Right renal pelvis (tissue), 4 donors: ENCODE results near the gene MOB3A. TPM values are rescaled to one million over a fixed set of nuclear protein-coding genes. Genes with fewer than 3 reads are reported as not detected.

Experiments
- DNase-seq, 4 donors: peaks; one replicate each; pipeline ENCODE4 v3.0.0-alpha.2; 2013; ENCODE audit warnings: low read depth in 4 of 4, low spot score in 3 of 4, missing footprints in 1 of 4
- polyA plus RNA-seq, 4 donors: library from polyadenylated mRNA; unstranded; fragments of 120-200 nt; gene quantifications; one replicate each; pipeline ENCODE4 v1.2.1, GENCODE V29; 2013; ENCODE audit not compliant: insufficient read length in 4 of 4

The MOB3A gene
- polyA plus RNA-seq, 4 donors = 23.4 to 26.8 (median 25.1) TPM

DNA sequence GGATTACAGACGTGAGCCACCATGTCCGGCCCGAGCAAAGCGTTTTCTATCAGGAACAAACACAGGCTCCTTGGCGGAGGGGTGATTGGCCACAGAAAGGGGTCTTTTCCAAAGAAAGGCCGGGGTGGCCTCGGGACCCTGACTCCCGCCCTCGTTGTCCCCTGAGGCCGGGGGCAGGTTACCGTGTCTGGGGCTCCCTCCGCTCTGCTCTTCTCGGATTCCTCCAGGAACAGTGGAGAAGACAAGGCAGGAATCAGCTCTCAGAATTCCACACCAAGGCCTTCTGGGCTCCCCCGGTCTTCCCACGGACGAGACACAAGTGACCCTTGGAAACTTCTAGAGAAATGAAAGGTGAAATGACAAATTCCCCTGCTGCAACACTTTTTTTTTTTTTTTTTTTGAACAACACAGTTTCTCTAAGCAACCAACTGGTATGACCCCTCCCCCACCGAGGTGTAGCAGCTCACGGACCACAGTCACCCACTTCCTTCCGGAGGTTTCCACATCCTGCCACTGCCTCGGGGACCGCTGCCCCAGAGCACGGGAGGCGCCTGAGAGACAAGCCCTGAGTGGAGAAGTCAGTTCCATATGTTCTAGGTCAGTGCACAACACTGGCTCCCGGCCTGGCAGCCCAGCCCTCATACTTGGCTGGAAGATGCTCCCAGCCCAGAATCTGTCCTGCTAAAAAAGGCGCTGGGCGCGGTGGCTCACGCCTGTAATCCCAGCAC is 11.0 kb downstream of the MOB3A start:
- DNase-seq = no peak

DNA sequence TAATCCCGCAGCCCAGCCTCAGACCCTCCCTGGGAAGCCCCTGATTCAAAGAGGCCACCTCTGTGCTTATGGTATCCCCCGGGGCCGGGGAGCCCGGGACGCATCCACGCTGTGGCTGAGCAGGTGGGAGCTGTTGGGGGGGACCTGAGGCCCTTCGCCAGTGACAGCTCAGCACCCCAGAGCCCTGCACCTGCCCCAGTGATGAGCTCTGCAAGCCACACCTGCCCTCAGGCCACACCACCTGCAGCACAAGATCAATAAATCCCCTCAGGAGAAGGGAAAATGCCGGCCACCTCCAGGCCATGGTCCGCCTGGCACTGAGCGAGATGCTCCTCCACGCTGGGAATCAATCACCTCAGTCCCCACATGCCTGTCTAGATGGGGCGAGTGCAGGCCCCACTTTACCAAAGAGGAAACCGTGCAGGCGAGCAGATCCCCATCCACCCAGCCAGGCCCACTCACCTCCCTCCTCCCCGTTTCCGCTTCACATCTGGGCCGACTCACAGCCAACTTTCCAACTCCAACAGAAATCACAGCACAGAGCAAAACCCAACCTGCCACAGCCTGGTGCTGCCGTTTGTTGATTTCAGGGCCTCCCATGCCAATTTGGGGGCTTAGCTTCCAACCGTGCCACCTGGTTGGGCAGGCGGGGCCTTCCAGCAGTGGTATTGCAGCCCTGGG is 12.8 kb downstream of the MOB3A start:
- DNase-seq = no peak

DNA sequence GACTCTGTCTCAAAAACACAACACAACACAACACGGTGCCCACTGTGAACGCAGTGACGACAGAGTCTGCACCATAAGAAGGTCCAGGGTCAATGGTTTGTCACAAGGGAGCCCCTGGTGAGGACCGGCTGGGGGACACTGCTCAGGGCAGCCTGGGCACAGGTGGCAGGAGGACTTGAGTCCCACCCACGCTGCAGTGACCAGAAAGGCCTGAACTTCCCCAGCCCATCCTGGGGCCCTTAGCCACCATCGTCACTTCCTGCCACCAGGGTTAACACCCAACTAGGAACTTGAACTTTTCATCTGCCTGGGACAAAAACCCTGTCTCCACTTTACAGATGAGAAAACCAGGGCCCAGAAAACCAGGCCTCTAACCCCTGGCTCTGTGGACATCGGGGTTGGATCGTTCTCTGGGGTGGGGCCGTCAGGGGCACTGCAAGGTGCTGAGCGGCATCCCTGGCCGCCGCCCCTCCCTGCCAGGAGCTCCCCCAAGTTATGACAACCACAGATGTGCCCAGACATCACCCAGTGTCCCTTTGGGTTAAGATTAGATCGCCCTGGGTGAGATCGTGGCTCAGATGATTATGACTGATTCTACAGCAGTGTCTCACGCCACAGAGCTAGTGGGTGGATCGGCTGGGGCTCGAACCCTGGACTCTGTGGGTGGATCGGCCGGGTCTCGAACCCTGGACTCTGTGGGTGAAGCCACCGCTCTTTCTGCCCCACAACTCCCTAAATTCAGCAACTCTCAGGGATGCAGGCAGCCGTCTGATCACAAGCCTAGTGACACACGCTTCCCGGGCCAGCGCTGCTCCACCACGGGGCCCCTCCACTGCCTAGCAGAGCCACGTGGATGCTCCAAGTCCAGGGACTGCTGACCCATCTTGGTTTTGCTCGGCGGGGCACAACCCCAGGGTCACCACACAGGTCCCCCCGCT is 14.0 kb downstream of the MOB3A start:
- DNase-seq = no peak

DNA sequence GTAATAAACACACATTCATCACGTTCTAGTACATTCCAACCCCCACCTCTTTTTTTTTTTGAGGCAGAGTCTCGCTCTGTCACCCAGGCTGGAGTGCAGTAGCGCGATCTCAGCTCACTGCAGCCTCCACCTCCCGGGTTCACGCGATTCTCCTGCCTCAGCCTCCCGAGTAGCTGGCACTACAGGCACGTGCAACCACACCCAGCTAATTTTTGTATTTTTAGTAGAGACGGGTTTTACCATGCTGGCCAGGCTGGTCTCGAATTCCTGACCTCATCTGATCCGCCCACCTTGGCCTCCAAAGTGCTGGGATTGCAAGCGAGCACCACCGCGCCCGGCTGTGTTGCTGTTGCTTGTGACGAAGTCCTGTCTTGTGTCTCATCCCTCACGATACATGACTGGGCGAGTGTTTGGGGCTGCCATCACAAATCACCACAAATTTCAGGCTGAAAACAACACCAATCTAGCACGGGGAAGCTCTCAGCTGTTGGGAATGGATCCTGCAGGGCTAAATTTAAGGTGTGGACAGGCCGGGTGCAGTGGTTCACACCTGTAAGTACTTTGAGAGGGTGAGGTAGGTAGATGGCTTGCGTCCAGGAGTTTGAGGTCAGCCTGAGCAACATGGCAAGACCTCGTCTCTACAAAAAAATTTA is 15.7 kb downstream of the MOB3A start:
- no peak for DNase-seq

DNA sequence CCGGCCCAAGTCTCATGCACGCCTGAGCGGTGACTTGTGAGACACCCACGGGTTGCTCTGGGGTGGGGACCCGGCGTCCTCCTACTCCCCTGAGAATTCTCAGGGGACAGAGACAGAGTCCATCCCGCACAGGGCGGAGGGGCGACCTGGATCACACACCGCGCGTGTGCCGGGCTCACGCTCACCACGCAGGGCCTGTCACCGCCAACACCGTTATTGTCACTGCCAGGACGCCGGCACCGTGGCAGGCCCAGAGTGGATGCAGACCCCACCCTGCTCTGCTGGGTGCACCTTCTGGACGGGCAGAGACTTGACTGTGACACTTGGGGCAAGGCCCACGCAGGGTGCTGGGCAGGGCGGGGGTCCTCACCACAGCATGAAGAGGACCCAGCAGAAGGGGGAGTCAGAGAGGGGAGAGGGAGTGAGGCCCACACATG is 16.2 kb downstream of the MOB3A start:
- no peak for DNase-seq

DNA sequence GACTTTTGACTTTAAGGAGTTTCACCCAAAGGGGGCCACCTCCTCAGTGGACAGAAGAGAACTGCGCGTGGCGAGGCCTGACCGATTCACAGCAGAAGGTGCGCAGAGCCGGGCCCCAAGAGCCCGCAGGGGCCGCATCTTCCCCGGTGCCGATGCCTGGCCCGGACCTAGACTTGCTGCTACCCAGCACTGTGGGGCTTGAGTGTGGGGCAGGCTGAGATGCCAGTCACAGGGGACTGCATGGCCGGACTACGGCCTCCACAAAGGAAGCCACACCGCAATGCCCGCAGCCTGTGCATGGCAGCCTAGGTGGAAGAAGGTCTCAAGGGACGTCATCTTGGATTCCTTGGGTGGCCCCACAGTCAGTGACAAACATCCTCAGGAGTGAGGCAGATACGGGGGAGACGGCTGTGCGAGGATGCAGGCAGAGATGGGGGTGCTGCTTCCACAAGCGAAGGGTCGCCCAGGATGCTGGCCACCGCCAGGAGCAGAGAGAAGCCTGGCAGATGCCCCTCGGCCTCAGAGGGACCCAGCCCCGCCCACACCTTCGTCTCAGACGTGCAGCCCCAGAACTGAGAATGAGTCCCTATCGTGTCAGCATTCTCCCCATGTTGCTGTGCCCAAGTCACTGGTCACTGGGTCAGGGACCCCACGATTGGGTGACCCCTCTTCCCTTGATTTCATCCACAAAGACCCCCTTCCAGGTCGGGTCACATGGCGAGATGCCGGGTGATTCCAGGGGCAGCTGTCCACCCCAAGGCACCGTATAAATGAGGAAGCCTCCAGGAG is 16.9 kb downstream of the MOB3A start:
- DNase-seq = no peak

DNA sequence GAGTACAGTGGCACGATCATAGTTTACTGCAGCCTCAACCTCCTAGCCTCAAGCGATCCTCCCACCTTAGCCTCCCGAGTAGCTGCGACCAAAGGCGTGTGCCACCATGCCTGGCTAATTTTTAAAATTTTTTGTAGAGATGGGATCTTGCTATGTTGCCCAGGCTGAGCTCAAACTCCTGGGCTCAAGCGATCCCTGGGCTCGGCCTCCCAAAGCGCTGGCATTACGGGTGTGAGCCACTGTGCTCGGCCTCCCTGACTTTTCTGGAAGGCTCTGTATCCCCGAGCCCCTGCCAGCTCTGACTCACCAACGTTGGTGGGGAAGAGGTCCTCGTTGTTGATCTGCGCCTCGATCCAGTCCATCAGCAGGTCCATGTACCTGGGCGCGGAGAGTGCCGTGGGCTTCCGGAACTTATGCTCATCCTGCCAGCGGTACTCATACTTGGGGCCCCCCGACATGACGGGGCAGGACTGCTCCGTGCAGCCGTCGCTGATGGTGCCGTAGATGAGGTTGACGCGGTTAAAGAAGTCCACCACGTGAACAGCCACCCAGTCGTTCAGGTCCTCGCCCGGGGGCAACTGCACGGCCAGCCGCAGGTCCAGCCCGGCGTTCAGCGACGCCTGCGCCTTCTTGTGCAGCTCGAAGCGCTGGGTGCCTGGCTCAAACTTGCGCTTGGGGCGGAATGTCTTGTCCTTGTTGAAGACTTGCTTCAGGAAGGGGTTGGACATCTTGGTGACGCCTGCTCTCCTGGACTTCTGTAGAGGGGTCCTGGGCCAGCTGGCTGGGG is 18.1 kb downstream of the MOB3A start:
- no peak for DNase-seq

DNA sequence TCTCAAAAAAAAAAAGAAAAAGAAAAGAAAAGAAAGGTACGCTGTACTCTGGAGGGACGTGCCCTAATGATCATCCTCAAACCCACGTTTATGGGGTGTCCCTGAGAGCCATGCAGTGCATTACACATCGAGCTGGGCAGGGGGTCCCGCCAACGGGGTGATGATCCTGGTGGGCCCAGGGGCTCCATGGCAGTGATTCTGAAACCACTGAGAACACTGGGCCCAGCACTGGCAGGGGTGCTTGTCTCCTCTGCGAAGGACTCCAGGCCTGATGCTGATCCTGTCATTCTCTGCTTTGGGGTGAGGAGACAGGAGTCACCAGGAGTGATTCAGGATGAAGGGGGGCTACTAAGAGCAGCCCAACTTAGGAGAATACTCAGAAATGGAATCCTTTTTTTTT is 18.7 kb downstream of the MOB3A start:
- DNase-seq = no peak

DNA sequence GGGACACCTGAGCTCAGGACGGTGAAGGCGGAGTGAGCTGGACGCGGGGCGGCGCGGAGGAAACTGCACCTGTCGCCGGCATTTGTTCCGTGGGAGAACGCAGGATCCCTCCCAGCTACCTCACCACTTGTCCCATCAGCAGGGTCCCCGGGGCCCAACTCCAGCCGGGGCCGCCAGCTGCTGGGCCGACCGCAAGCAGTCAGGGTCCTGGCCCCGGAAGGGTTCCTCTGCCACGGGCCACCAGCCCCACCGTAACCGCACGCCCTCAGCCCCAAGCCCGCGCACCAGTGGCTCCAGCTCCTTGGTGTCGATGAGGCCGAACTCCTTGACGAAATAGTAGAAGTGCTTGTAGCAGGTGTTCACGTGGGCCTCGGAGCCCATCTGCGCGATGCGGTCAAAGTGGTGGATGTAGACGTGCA is 19.6 kb downstream of the MOB3A start:
- no peak for DNase-seq

DNA sequence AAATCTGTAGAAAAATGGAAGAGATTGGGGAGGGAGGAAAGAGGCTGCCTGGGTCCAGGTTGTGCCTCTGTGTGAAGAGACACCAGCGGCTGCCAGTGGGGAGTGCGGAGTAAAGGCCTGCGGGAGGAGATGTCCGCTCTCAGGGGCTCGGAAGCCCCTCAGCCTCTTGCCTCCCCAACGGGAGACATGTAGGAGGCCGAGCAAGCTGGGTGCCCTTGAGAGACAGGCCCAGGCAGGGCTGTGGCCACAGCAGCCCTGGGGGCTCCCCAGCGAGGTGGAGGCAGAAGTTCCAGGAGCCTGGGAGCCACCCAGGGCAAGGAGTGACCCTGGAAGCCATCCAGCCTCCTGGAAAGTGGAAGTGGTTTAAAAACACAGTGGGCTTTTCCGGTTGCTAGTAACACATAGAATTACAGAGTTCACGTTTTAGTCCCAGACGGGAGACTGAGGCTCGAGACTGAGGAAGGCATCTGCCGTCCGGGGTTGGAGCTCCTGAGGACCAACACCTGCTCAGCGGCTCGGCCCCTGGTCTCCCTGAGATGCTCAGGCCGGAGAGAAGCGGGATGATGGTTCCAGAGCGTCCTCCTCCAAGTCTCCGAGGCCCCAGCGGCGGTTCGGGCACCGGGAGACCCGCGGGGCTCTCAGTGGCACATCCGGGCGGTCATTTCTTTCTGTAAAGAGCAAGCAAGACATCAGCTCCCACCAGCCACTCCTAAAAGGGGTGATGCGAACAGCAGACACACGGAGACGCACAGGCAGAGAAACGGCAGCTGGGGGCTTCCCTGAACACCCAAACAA is 23.2 kb downstream of the MOB3A start:
- no peak for DNase-seq

DNA sequence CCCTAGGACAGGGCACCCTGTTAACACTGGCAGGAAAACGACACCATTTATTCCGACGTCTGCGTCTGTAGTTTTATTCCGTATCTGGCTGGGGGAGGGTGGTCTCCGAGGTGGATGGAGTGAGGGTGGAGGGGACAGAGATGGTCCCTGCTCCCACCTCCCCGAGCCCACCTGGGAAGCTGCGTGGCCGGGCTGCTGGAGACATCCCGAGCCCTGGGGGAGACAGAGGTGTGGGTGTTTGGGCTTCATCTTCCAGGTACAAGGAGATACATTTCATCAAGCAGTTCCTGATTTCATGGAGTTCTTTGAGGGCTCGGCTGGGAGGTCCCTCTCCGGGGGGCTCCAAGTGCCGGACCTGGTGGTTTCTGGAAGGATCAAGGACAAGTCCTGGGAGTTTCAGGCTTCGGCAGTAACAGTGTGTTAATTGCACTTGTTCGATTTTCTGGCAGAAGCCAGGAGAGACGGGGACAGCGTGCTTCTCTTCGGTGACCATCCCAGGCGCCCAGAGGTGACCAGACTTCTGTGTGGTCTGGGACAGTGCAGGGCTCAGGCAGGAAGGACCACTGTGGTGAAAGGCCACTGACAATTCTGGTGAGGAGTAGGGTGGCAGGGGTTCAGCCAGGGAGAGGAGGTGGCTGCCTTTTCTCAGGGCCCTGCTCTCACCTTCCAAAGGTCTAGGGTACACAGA is 25.0 kb downstream of the MOB3A start:
- DNase-seq = no peak

DNA sequence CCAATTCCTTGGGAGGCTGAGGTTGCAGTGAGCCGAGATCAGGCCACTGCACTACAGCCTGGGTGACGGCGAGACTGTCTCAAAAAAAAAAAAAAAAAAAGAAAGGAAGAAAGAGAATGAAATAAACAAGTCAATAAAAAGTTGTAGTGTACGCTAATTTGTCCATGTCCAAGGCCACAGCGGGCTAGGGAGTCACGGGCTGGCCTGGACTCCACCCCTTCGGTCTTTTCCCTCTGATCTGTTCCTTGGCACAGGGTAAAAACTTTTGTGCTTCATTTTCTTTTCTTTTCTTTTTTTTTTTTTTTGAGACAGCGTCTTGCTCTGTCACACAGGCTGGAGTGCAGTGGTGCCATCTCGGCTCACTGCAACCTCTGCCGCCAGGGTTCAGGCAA is 25.7 kb downstream of the MOB3A start:
- DNase-seq = no peak

DNA sequence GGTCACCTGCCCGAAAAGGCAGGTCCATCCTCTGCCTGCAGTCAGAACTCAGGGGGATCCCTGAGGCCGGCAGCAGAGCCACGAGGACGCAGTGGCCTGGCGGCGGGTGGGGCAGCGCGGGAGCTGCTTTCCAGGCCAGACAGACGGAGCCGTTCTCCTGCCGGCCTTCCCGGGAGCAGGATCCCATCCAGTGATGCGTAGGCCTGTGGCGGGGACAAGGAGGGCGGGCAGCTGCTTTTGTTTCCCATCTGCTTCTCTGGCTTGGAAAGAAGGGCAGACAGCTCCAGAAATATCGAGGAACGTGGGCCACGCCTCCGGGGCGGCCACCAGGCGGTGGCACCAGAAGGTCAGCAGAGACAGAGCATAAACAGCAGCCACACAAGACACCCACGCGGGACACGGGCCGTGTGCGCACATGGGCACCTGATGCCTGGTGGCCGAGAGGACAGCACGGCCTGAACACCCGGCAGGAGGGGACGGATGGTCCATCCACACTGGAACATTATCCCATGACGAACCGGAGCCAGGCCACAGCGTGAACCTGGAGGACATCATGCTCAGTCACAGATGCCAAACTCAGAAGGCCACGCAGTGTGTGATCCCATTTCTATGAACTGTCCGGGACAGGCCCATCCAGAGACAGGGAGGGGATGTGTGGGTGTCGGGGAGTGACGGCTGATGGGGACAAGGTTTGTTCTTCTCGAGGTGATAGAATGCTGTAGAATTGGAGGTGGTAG is 31.2 kb downstream of the MOB3A start:
- no peak for DNase-seq

DNA sequence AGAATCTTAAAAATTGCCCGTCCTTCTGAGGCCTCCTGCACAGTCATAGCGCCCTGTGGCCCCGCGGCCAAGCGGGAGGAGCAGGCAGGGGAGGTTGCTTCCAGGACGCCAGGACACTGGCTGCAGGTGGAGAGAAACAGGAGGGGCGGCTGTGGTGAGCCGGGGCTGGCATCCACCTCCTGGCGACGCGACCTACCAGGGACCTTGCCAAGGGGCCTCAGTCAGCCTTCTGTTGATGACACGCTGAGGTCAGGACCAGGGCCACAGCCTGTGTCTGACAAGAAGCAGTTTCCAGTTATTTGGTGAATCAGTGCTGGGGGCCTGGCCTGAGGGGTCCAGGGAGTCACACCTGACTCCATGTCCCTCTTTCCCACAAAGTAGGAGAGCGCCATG is 31.7 kb downstream of the MOB3A start:
- no peak for DNase-seq

DNA sequence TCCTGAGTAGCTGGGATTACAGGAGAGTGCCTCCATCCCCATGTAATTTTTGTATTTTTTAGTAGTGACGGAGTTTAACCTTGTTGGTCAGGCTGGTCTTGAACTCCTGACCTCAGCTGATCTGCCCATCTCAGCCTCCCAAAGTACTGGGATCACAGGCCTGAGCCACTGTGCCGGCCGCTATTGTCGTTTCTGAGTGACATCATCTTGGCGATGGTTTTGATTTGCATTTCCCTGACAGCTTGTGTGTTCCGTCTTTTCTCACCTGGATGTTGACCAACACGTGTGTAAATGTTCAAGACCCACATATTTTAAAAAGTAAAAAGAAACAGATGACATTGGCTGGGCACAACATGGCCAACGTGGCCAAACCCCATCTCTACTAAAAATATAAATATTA is 32.3 kb downstream of the MOB3A start:
- DNase-seq = no peak

DNA sequence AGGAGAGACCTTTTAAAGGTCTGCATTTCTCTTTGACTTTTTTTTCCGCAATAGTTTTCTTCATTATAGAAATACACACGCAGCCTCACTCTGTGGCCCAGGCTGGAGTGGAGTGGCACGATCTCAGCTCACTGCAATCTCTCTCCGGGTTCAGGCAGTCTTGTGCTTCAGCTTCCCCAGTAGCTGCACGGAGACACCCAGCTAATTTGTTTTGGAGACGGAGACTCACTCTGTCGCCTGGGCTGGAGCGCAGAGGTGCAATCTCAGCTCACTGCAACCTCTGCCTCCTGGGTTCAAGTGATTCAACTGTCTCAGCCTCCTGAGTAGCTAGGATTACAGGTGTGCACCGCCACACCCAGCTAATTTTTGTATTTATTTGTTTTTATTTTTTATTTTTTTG is 33.4 kb downstream of the MOB3A start:
- DNase-seq = no peak

DNA sequence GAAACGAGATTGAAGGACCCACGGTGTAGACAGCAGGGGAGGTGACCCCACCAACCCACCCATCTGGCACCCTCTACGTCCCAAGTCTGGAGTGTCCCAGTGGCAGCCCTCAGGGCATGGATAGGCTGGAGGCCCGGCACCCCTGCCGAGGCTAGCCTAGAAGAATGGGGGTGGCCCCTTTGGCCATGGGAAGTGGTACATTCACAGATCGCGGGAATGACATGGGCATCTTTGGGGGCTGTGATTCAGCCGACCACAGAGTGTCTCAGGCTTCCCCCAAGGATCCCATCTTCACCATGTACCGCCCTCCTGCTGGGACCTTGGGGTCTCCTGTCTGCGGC is 33.8 kb downstream of the MOB3A start:
- DNase-seq = no peak
